Ishikawa (cell line): ENCODE measurements around the gene SIX1.

Experiments
- CEBPB ChIP-seq: IDR thresholded peaks from 2 replicates; pipeline ENCODE4 v1.6.1; 2012
- EGR1 ChIP-seq: IDR thresholded peaks from 2 replicates; pipeline ENCODE4 v1.6.1; 2012
- EP300 ChIP-seq: IDR thresholded peaks from 2 replicates; pipeline ENCODE4 v1.6.1; 2012; ENCODE audit warnings: borderline replicate concordance
- FOXM1 ChIP-seq: IDR thresholded peaks from 2 replicates; pipeline ENCODE4 v1.6.1; 2012; ENCODE audit warnings: low read depth, borderline replicate concordance
- NFIC ChIP-seq: IDR thresholded peaks from 2 replicates; pipeline ENCODE4 v1.6.1; 2012
- TCF12 ChIP-seq: IDR thresholded peaks from 2 replicates; pipeline ENCODE4 v1.6.1; 2012; ENCODE audit warnings: low read depth
- TEAD4 ChIP-seq: IDR thresholded peaks from 2 replicates; pipeline ENCODE4 v1.6.1; 2012

Gene SIX1

DNA sequence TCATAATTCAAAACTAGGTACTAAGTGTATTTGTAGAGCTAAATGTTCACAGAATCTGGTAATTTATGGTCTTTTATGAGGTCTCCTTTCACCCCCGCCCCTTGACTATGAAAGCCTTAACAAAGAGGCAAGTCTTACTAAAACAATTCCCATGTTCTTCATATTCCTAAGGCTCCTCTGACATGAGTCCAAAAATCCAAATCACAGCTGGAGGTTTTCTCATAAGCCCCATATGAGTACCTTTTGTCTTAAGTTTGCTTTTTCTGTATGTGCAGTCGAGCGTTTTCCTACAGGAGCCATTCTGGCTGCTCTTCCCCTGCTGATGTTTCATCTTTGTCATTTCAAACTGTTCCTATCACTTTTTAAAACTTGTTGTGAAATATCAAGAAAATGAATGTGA is 55.2 kb downstream of the SIX1 start:
- TF ChIP-seq EGR1: no peak
- TF ChIP-seq FOXM1: no peak
- TF ChIP-seq CEBPB: peak; percentile 36
- peak; percentile 64 for TF ChIP-seq TCF12
- peak; percentile 61 for TF ChIP-seq NFIC
- TF ChIP-seq EP300: peak; percentile 39; the same call in 1 of the 2 replicates
- TF ChIP-seq TEAD4: peak; percentile 27; the same call in 1 of the 2 replicates
